IMR-90 (cell line): ENCODE data around the gene RAB1B. TPM values are rescaled to one million over a fixed set of nuclear protein-coding genes. Genes with fewer than 3 reads are reported as not detected.

ENCODE experiments used
- ATAC-seq: fragments of 200-7000 bp; cut with Tn5 transposase; 2 replicates; pipeline ENCODE4 v1.9.1; 2020; ENCODE audit warnings: low read depth, mild to moderate bottlenecking, moderate library complexity
- BruUV-seq: library from RNA; stranded (reverse); fragments of 400-500 nt; replicated peaks from 2 replicates; lab custom pipeline; 2021; lab: Mats Ljungman, UMichigan
- CTCF ChIA-PET: fragments of 300-600 bp; formaldehyde crosslinking; extraction: SDS; loops from one replicate; lab custom pipeline; 2021; ENCODE audit warnings: antibody characterized with exemption; lab: Yijun Ruan, JAX
- POLR2A ChIA-PET: fragments of 300-600 bp; sonication (Branson Sonifier 250); formaldehyde crosslinking; loops from one replicate; lab custom pipeline; 2022; ENCODE audit warnings: antibody characterized with exemption; ENCODE audit not compliant: unreplicated experiment; lab: Charles Lee
- DNase-seq: peaks from one replicate; pipeline ENCODE4 v3.0.0; 2013
- H2AFZ ChIP-seq: replicated peaks from 2 replicates; pipeline ENCODE3; 2013; ENCODE audit warnings: low read length, mild to moderate bottlenecking; ENCODE audit not compliant: poor library complexity
- H2AK5ac ChIP-seq: 2 replicates; pipeline ENCODE4 v1.6.1; 2013; ENCODE audit warnings: low read depth, low read length, inconsistent platforms
- H2AK9ac ChIP-seq: replicated peaks from 2 replicates; pipeline ENCODE3; 2013; ENCODE audit warnings: mild to moderate bottlenecking, low read depth, low read length, moderate library complexity; ENCODE audit not compliant: poor library complexity
- H2BK120ac ChIP-seq: 2 replicates; pipeline ENCODE4 v1.6.1; 2013; ENCODE audit warnings: low read depth, low read length, inconsistent platforms
- H2BK15ac ChIP-seq: 3 replicates; pipeline ENCODE4 v1.6.1; 2013; ENCODE audit warnings: low read depth, low read length, inconsistent platforms
- H2BK20ac ChIP-seq: 2 replicates; pipeline ENCODE4 v1.6.1; 2013; ENCODE audit warnings: low read depth, mild to moderate bottlenecking, inconsistent platforms, low read length, moderate library complexity
- H2BK5ac ChIP-seq: 2 replicates; pipeline ENCODE4 v1.6.1; 2013; ENCODE audit warnings: mild to moderate bottlenecking, low read depth, low read length, inconsistent platforms; ENCODE audit not compliant: poor library complexity, severe bottlenecking
- H3K14ac ChIP-seq: replicated peaks from 2 replicates; pipeline ENCODE4 v1.6.1; 2013; ENCODE audit warnings: low read depth, low read length, inconsistent platforms
- H3K18ac ChIP-seq: 2 replicates; pipeline ENCODE4 v1.6.1; 2013; ENCODE audit warnings: low read depth, low read length, control low read depth
- H3K23ac ChIP-seq: 2 replicates; pipeline ENCODE4 v1.6.1; 2013; ENCODE audit warnings: low read depth, low read length, inconsistent platforms
- H3K27ac ChIP-seq: 2 replicates; pipeline ENCODE4 v1.5.1; 2013; ENCODE audit warnings: mild to moderate bottlenecking, control low read depth, low read length; ENCODE audit not compliant: insufficient read depth
- H3K27me3 ChIP-seq: 2 replicates; pipeline ENCODE4 v1.6.1; 2013; ENCODE audit warnings: low read length; ENCODE audit not compliant: control insufficient read depth, insufficient read depth
- H3K36me3 ChIP-seq: 2 replicates; pipeline ENCODE4 v1.6.1; 2013; ENCODE audit warnings: low read length, mixed read lengths; ENCODE audit not compliant: control insufficient read depth, insufficient read depth
- H3K4ac ChIP-seq: 2 replicates; pipeline ENCODE4 v1.6.1; 2013; ENCODE audit warnings: low read depth, low read length, inconsistent platforms
- H3K4me1 ChIP-seq: 2 replicates; pipeline ENCODE4 v1.6.1; 2013; ENCODE audit warnings: low read length, mixed read lengths; ENCODE audit not compliant: control insufficient read depth, insufficient read depth
- H3K4me2 ChIP-seq: 2 replicates; pipeline ENCODE4 v1.6.1; 2013; ENCODE audit warnings: low read depth, mild to moderate bottlenecking, control low read depth, low read length, moderate library complexity
- H3K4me3 ChIP-seq: 2 replicates; pipeline ENCODE4 v1.5.1; 2013; ENCODE audit warnings: low read depth, mild to moderate bottlenecking, control low read depth, low read length, moderate library complexity; ENCODE audit not compliant: insufficient read depth
- H3K56ac ChIP-seq: 2 replicates; pipeline ENCODE4 v1.6.1; 2013; ENCODE audit warnings: low read length, inconsistent platforms; ENCODE audit not compliant: insufficient read depth; ENCODE audit errors: extremely low read depth
- H3K79me1 ChIP-seq, 2 experiments: 2 replicates each; pipeline ENCODE4 v1.6.1; 2013; ENCODE audit warnings: low read length in 2 of 2, inconsistent platforms in 1 of 2, low read depth in 1 of 2
- H3K9ac ChIP-seq: 2 replicates; pipeline ENCODE4 v1.6.1; 2013; ENCODE audit warnings: low read depth, low read length, control low read depth
- H3K9me1 ChIP-seq: 2 replicates; pipeline ENCODE4 v1.6.1; 2013; ENCODE audit warnings: low read length, inconsistent platforms; ENCODE audit not compliant: insufficient read depth
- H3K9me3 ChIP-seq: 2 replicates; pipeline ENCODE4 v1.6.1; 2013; ENCODE audit warnings: low read length; ENCODE audit not compliant: control insufficient read depth, insufficient read depth
- H4K20me1 ChIP-seq: 2 replicates; pipeline ENCODE4 v1.6.1; 2013; ENCODE audit warnings: low read length, inconsistent platforms; ENCODE audit not compliant: insufficient read depth
- H4K5ac ChIP-seq: 2 replicates; pipeline ENCODE4 v1.6.1; 2013; ENCODE audit warnings: mild to moderate bottlenecking, low read depth, low read length, control low read depth
- H4K8ac ChIP-seq, 2 experiments: 2 replicates each; pipeline ENCODE4 v1.6.1; 2013; ENCODE audit warnings: low read depth in 2 of 2, low read length in 2 of 2, control low read depth in 1 of 2, inconsistent platforms in 1 of 2
- H4K91ac ChIP-seq: 2 replicates; pipeline ENCODE4 v1.6.1; 2013; ENCODE audit warnings: low read depth, low read length, inconsistent platforms; ENCODE audit not compliant: insufficient read depth
- BHLHE40 ChIP-seq: fragments of 150-350 bp; IDR thresholded peaks from 2 replicates; pipeline ENCODE4 v1.6.1; 2016; ENCODE audit warnings: mild to moderate bottlenecking, low read depth, low read length
- MAFK ChIP-seq: IDR thresholded peaks from 2 replicates; pipeline ENCODE4 v1.6.1; 2012; ENCODE audit warnings: low read depth, low read length, improper control_type of control experiment
- WGBS, 2 experiments: methylation state at CpG; one replicate each; pipeline versions ENCODE4 v1.1.5 to v1.1.7; 2013; ENCODE audit warnings: missing lambda C conversion rate in 2 of 2; ENCODE audit not compliant: insufficient read length in 1 of 2; ENCODE audit errors: extremely low coverage in 2 of 2; 5-methylcytosine and 5-hydroxymethylcytosine counted together
- dilution Hi-C: fragments of 300-500 bp; cut with HindIII; formaldehyde crosslinking; loops from one replicate; pipeline ENCODE4 v1.14.3; 2018; ENCODE audit warnings: low sequenced_read_pairs; ENCODE audit not compliant: unreplicated experiment
- in situ Hi-C: fragments of 300-500 bp; cut with MboI; formaldehyde crosslinking; loops from 3 replicates; pipeline ENCODE4 v1.14.3; 2019; ENCODE audit warnings: low sequenced_read_pairs, inconsistent platforms, mixed read lengths
- intact Hi-C: fragments of 100-400 bp; cut with micrococcal nuclease; formaldehyde crosslinking; loops from 2 replicates; pipeline ENCODE4 v1.10.0; 2022
- polyA plus RNA-seq, 3 experiments: library from polyadenylated mRNA; depleted of rRNA; stranded (reverse); fragments of >200 nt; gene quantifications; 2 replicates each; pipeline ENCODE4 v1.2.3, GENCODE V29; 2012; ENCODE audit warnings: low replicate concordance in 1 of 3
- total RNA-seq: library from RNA; depleted of rRNA; stranded (reverse); fragments of >200 nt; gene quantifications from 2 replicates; pipeline ENCODE4 v1.2.3, GENCODE V29; 2012
- TF ChIP-seq, protein P1 (sequence below): fragments of 150-350 bp; IDR thresholded peaks from 2 replicates; pipeline ENCODE4 v1.6.1; 2017; ENCODE audit warnings: mild to moderate bottlenecking, antibody characterized with exemption, low read length, low read depth

Gene RAB1B
- total and polyA plus RNA-seq, 2 of the 4 experiments (the other 2 are of a cell fraction), result 83.7 to 248 TPM

DNA sequence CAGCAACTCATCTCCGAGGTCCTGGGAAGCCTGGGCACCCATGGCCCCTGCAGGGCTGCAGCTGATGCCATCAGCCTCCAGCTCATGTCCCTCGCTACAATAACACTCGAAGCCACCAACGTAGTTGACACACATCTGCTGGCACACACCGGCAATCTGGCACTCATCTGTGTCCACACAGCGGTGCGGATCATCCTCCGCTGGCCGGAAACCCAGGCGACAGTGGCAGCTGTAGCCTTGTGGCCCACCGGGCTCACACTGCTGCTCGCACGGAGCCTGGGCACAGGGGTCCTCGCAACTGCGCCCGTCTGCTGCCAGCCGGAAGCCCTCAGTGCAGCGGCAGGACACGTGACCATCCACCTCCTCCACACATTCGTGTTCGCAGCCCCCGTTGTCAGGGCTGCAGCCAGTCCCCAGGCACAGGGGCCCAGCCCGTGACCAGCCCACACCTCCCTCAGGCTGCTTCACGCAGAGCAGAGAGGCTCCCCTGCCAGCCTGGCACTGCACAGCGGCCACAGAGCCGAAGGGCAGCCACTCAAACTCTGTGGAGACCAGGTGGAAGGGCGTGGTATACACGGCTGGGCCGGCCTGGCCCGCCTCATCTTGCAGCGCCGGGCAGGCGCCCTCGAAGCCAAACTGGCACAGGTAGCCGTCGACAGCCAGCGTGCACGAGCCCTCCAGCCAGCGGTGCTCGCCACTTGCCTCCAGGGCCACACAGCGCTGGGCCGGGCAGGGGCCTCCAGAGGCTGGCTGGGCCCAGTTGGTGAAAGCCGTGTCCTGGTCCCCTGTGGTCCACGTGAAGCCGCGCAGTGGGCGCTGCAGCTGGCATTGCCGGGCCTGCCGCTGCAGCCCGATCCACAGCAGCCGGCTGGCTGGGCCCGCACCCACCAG, 47.7 kb downstream of the RAB1B start:
- no peaks in the 10 kb centered on the region for H3K27me3 ChIP-seq
- in situ Hi-C loops, result no loop called here
- H3K56ac ChIP-seq, result peak overlapping the region; percentile 50
- peak overlapping the region; percentile 75 for H3K23ac ChIP-seq
- peak overlapping the region; percentile 72 for H3K4me3 ChIP-seq
- WGBS, 2 experiments, result 12% methylated on average over 22 of the region's 52 CpGs; no CpG with 5 or more reads in 1 of the 2 experiments
- no peak overlapping the region for H2BK20ac ChIP-seq
- H2BK120ac ChIP-seq, result 0 out of 2 replicates have a peak overlapping the region, but pooled peaks have one; percentile 47
- TF ChIP-seq MAFK, result no peak
- TF ChIP-seq BHLHE40, result peak; percentile 60; the same call in 1 of the 2 replicates
- TF ChIP-seq, protein P1, sequence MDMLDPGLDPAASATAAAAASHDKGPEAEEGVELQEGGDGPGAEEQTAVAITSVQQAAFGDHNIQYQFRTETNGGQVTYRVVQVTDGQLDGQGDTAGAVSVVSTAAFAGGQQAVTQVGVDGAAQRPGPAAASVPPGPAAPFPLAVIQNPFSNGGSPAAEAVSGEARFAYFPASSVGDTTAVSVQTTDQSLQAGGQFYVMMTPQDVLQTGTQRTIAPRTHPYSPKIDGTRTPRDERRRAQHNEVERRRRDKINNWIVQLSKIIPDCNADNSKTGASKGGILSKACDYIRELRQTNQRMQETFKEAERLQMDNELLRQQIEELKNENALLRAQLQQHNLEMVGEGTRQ, result peak; percentile 83
- H3K4me1 ChIP-seq, result peaks cover 32% of the 10 kb centered on the region
- H4K5ac ChIP-seq, result peak overlapping the region; percentile 0; the same call in 1 of the 2 replicates
- peak overlapping the region; percentile 94 for H3K14ac ChIP-seq
- H3K27ac ChIP-seq, result peak overlapping the region; percentile 93
- ChIA-PET POLR2A (interaction anchor here (0.7 to 1.0 kb wide), 4 partner anchors 11 to 27 kb away, joined by 3 to 16 read pairs (median 6); partner anchors contain the start of genes RIN1 and YIF1A), CTCF (no interaction called here)
- dilution Hi-C loops, result no loop called here
- peak overlapping the region; percentile 77 for H2AK5ac ChIP-seq
- H3K79me1 ChIP-seq, result peaks cover 0 to 42% of the 10 kb centered on the region in 2 experiments; a peak in 2 of 4 replicates
- H4K20me1 ChIP-seq, result peaks cover 39% of the 10 kb centered on the region
- peak overlapping the region; percentile 77 for H2BK5ac ChIP-seq
- peak overlapping the region; percentile 1 to 59; a peak in 2 of 4 replicates for H4K8ac ChIP-seq
- intact Hi-C loops, result no loop called here
- peak overlapping the region; percentile 95 for H3K9ac ChIP-seq
- DNase-seq (no peak), ATAC-seq (no peak)
- H3K18ac ChIP-seq, result peak overlapping the region; percentile 12
- H4K91ac ChIP-seq, result peak overlapping the region; percentile 26; the same call in 1 of the 2 replicates
- peaks cover 11% of the 10 kb centered on the region for H3K9me1 ChIP-seq
- no peaks in the 10 kb centered on the region for H3K36me3 ChIP-seq
- H2AFZ ChIP-seq, result peak overlapping the region; percentile 81
- H3K9me3 ChIP-seq, result no peaks in the 10 kb centered on the region
- BruUV-seq, result no TSS peak
- H3K4me2 ChIP-seq, result peak overlapping the region; percentile 85
- peak overlapping the region; percentile 81 for H3K4ac ChIP-seq
- peak overlapping the region; percentile 93 for H2AK9ac ChIP-seq
- no peak overlapping the region for H2BK15ac ChIP-seq
